Measurements from ENCODE around the gene CGNL1.

Gene CGNL1

GRCh38 chr15:57375827-57376695, at the start of gene CGNL1:
CGNL1 (plus strand) TSS chr15:57376505; CDS start chr15:57438000, 61,495 bp downstream.
- DNase-seq, result peak in 16 of 58 donors; percentile 3 to 45 (median 16)

- DNase-seq, result no peak
Measured at GRCh38 chr15:57327985-57328471, 48.3 kb upstream of the CGNL1 start.

DNA sequence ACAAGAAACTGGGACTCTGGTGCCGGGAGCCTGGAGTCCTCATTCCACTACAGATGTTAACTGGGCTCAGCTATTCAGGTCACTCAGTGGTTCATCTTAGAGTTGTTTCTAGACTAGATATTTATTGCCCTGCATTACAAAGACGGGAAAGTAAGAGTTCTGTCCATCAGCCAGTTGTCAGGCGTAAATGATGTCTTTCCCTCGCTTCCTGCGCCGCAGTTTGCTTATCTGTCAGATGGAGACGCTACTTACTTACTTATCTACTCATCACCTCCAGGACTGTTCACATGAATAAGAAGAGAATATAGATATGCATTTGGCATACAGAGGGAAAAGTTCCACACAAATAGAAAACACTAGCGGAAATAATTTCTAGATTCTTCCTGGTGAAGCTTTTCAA, 47.8 kb upstream of the CGNL1 start:
- DNase-seq, result no peak

DNA sequence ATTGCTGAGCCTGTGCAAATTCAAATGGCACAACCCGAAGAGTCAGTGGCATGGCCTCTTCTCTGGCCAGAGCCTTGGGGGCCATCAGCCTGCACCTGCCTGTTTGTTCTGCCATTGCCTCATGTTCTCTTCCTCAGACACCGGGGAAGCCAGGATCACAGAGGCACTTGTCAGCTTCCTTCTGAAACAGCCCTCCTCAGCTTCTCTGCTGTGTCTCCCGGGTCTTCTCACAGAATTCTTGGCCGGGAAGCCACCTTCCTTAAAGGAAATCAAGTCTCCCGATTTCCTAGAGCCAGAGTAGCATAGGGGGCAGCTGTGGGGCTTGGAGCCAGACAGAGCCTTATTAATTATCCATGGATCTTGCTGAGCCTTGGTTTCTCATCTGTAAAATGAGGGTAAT, 47.4 kb upstream of the CGNL1 start:
- no peak for DNase-seq

DNA sequence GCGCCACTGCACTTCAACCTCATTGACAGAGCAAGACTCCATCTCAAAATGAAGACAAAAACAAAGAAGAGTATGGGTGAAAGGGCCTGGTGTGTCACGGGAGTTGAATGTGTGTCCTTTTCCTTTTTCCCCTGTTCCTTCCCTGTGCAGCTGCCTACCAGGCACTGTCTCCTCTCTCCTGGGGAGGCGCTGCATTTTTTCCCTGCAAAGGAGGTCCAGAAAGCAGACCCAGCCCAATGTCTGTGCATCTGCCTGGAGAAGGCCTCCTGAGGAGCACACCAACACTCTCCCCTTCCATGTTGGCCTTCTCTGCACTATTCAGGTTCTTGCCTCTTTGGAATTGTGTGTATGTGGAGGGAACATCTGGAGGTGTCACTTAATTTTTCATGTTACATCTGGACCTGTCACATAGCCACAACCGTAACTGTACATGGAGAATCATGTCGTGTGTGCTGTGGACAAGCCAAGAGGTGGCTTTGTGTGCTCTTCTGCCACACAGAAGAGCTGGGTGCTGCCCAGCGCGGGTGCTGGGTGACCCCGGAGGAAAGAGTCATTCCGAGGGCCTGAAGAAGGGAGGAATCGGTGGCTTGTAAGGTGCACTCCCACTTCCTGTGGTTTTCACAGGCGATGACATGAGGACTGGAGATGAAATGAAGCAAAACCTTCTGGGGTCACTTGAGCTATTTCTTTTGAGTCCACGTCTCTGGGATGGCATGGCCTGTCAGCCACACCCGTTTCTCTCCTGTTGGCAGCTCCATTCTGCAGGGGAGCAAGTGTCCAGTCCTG, 46.5 kb upstream of the CGNL1 start:
- DNase-seq, result no peak

GRCh38 chr15:57330619-57331340, 45.5 kb upstream of the CGNL1 start:
- no peak for DNase-seq

GRCh38 chr15:57332326-57332725, 44.0 kb upstream of the CGNL1 start:
- DNase-seq, result no peak

DNA sequence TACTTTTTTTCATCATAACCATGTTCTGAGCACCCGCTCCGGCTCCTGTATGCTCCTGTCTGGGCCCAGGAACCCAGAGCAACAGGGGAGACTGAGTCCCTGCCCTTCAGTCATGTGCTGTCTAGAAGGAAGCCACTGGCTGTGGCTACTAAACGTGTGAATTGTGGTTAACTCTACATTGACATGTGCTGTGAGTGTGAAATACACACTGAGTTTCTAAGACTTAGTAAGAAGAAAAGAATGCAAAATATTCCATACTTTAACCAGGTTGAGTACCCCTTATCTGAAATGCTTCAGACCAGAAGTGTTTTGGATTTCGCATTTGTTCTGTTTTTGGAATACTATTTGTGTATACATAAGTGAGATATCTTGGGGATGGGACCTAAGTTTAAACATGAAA, 42.8 kb upstream of the CGNL1 start:
- no peak for DNase-seq

DNA sequence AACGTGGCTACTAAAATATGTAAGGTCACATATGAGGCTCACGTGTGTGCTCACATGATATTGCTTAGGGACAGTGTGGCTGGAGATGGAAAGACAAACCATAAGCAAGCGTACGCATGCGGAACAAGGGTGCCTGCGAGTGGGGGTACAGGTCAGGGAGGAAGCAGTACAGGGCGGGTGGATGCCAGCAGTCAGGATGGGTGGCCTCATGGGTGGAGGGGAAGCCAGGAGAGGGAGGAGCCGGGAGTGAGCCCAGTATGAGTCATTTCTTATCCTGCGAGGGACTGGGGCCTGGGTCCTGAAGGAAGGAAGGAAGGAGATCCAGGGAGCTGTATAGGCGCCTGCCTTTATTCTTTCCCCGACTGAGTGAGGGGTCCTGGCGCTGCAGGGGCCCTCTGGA, 42.0 kb upstream of the CGNL1 start:
- no peak for DNase-seq

GRCh38 chr15:57335293-57335715, 41.0 kb upstream of the CGNL1 start:
- no peak for DNase-seq

DNA sequence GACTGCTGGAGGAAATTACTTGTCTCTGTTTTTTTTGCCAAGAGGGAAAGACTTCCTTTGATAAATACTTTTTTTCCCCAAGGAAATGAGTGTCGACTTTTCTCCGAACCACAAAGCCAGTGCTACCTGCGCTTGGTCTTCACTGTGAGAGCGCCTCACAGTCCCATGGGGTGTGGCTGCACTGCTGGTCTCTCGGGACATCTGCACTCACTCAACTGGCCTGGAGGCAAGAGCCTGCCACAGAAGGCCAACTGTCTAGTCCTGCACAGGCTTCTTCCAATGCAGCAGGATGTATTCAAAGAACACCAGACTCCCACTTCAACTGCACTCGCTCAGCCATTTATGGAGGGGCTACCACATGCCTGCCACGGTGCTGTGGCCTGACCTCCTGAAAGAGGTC, 40.6 kb upstream of the CGNL1 start:
- no peak for DNase-seq

DNA sequence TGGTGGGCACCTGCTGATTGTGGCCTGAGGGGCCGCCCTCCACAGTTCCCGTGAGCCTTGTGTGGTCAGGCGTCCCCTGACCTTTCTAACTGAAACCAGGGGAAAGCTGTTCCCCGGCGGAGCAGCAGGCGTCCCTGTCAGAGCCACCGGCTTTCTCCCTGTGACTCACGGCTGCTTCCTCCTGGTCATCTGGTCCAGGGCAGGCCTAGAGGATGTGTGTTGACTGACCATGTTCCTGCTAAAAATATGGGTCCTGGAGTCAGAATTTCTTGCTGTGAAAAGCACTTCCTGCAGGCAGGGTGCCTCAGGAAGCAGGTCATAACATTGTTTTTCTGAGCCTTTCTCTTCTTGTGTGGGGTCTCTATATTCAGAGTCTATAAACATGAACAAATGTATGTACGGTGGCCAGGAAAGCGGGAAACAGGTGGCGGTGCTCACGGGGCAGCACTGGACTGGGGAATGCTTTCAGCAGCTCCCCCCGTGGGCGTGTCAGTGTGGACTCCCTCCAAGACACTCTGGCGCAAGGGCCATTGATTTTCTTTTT, 38.4 kb upstream of the CGNL1 start:
- no peak for DNase-seq

GRCh38 chr15:57339321-57339720, 37.0 kb upstream of the CGNL1 start:
- DNase-seq, result no peak

DNA sequence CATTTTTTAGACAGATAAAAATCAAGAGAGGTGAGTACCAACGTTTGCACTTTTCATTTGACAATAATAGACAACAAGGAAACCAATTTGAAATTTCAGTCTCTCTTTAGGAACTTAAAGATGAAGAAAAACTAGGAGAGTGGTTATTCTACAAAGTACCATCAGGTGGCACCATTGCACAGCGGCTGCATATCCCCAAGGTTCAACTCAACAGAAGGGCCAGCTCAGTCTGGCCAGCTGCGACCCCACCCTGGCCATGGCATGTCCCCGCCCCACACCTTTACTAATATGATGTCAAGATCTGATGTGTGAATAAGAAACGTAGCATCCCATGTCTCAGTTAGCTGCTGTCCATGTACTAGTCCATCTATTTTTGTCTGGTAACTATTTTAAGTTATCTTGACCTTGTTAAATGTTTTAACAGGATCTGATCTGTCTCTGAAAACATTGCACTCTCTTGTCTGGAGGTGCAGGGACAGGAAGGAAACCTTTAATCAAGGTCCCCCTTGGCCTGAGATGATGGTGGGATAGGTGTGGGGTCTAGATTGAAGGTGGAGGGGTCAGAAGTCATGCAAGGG, 35.5 kb upstream of the CGNL1 start:
- DNase-seq, result peak in 40 of 58 donors; percentile 1 to 55 (median 20)

DNA sequence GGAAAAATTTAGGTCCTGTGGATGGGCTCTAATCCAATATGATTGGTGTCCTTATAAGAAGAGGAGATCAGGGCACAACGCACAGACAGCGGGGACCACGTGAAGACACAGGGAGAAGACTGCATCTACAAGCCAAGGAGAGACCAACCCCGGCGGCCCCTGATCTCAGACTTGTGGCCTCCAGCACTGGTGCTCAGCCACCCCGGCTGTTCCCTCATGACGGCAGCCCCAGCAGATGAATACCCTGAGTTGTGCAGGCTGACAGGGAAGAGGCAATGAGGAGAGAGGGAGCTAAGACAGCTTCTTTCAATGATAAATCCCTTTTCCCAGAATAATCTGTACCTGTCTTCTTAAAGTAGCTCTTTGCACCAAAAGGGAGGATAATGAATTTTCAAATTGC, 33.3 kb upstream of the CGNL1 start:
- DNase-seq, result no peak

- DNase-seq, result no peak
Measured at GRCh38 chr15:57343498-57343897, 32.8 kb upstream of the CGNL1 start.

DNA sequence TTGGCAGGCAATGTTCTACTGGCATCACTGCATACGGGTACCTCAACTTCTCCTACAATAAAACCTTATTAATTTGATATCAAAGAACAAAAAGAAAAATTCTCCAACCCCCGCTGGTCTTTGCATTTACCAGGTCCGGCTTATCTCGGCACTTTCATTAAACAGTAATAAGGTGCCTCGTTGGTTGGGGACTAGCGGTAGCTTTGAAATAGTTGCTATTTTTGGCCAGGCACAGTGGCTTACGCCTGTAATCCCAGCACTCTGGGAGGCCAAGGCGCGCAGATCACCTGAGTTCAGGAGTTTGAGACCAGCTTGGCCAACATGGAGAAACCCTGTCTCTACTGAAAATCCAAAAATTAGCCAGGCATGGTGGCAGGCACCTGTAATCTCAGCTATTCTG, 32.0 kb upstream of the CGNL1 start:
- DNase-seq, result no peak

DNA sequence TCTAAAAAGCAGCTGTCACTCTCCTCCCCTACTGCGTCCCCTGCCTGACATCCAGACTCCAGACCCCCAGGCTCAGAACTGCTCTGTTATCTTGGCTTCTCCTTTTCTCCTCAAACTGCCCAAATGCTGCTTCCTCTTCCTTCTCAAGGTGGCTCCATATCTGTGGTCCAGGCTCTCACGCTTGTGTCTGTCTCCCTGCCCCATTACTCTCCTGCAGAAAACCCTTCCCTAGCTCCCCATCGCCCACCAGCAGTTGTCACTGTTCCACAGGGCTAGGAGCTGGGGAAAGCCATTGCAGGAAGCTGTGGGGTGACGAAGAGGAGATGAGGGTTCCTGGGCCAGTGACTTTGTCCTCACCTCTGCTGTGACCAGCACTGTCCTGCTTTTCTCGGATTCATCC, 30.7 kb upstream of the CGNL1 start:
- peak in 4 of 58 donors; percentile 2 to 4 (median 4) for DNase-seq

GRCh38 chr15:57348081-57348480, 28.2 kb upstream of the CGNL1 start:
- no peak for DNase-seq

DNA sequence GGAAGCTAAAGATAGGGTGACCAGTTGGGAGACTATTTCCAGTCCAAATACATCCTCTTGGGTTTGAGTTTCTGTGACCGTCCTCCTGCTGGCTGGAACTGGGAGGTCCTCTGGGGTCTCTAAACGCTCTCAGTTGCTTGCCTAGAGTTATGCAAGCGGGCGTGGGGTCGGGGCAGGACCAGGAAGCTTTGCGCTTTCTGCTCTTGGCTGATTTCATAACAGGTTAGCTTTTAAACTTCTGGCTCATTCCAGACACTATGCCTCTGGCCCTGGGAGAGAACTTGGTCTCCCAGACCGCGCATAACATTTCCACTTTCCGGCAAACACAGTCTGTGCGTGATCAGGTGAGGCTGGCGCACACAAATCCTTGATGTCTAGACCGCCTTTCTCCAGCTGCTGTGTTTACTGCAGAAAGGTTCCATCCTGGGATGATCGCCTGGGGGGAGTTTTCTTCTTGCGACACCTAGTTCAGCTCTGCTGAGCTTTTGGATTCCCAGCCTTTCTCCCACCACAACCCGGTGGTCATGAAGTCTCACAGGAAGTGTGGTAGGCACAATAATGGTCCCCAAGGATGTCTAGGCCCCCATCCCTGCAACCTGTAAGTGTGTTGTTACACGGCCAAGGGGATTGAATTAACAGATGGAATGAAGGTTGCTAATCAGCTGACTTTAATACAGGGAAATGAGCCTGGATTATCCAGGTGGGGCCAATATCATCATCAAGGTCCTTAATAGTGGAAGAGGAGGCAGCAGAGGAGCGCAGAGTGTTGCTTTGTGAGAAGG, 23.6 kb upstream of the CGNL1 start:
- DNase-seq, result no peak
